Measurements from ENCODE around the gene MXD4.

The MXD4 gene

GRCh38 chr4:2303121-2303685, 41.3 kb upstream of the MXD4 start:
- TF ChIP-seq, protein P1, sequence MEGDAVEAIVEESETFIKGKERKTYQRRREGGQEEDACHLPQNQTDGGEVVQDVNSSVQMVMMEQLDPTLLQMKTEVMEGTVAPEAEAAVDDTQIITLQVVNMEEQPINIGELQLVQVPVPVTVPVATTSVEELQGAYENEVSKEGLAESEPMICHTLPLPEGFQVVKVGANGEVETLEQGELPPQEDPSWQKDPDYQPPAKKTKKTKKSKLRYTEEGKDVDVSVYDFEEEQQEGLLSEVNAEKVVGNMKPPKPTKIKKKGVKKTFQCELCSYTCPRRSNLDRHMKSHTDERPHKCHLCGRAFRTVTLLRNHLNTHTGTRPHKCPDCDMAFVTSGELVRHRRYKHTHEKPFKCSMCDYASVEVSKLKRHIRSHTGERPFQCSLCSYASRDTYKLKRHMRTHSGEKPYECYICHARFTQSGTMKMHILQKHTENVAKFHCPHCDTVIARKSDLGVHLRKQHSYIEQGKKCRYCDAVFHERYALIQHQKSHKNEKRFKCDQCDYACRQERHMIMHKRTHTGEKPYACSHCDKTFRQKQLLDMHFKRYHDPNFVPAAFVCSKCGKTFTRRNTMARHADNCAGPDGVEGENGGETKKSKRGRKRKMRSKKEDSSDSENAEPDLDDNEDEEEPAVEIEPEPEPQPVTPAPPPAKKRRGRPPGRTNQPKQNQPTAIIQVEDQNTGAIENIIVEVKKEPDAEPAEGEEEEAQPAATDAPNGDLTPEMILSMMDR (IDR thresholded peaks at IDR 0.05) = no peak
- Histone ChIP-seq H3K4me3 (no peak overlapping the region), H3K27ac (no peak overlapping the region)
- DNase-seq (ENCODE audit: low spot score) = no peak

GRCh38 chr4:2302387-2303119, 40.6 kb upstream of the MXD4 start:
- TF ChIP-seq, protein P1 (IDR thresholded peaks at IDR 0.05) = no peak
- H3K4me3 ChIP-seq = no peak overlapping the region
- DNase-seq (ENCODE audit: low spot score) = no peak
- H3K27ac ChIP-seq = no peak overlapping the region

DNA sequence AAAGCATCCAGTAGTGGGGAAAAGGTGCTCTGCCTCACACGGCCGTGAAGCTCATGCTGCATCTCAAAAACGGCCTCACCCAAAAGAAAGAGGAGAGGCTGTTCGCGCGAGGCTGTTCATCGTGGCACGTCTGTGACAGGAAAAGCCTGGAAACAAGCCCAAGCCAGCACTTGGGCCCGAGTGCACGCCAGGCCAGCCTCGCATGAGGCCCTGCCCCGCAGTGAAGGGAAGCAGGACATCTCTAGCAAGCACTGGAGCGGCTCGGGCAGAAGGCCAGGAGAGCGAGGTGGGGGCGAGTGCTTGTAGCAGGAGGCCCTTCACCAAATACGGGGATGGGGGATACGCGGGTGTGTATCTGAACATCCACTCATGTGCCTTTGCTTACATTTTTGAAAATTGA, 39.9 kb upstream of the MXD4 start:
- Histone ChIP-seq H3K27ac (no peak overlapping the region), H3K4me3 (no peak overlapping the region)
- DNase-seq (ENCODE audit: low spot score) = no peak
- TF ChIP-seq, protein P1 (IDR thresholded peaks at IDR 0.05) = no peak

GRCh38 chr4:2301225-2301642, 39.3 kb upstream of the MXD4 start:
- peak; percentile 62 for DNase-seq (ENCODE audit: low spot score)
- TF ChIP-seq, protein P1 (IDR thresholded peaks at IDR 0.05) = no peak
- Histone ChIP-seq H3K4me3 (no peak overlapping the region), H3K27ac (no peak overlapping the region)

- Histone ChIP-seq H3K4me3 (no peak overlapping the region), H3K27ac (no peak overlapping the region)
- TF ChIP-seq, protein P1 (IDR thresholded peaks at IDR 0.05) = no peak
- DNase-seq (ENCODE audit: low spot score) = no peak
These were observed 38.7 kb upstream of the MXD4 start for GRCh38 chr4:2300431-2301224.

- Histone ChIP-seq H3K4me3 (no peak overlapping the region), H3K27ac (no peak overlapping the region)
- TF ChIP-seq, protein P1 (IDR thresholded peaks at IDR 0.05) = no peak
- no peak for DNase-seq (ENCODE audit: low spot score)
These were observed 37.9 kb upstream of the MXD4 start for GRCh38 chr4:2299794-2300193.

All from coronary artery (tissue), 2 donors.